H1 (cell line): ENCODE results near the gene PAX4. TPM values are rescaled to one million over a fixed set of nuclear protein-coding genes. Genes with fewer than 3 reads are reported as not detected.
A peak's percentile ranks its signal among the peaks of the same experiment; 100 is the strongest.

Experiments
- CTCF ChIA-PET: fragments of 300-600 bp; sonication (Branson Sonifier 250); formaldehyde crosslinking; loops from one replicate; lab custom pipeline; 2021; ENCODE audit not compliant: partially characterized antibody; lab: Charles Lee
- POLR2A ChIA-PET: fragments of 300-600 bp; sonication (Branson Sonifier 250); formaldehyde crosslinking; loops from one replicate; lab custom pipeline; 2021; ENCODE audit warnings: inconsistent platforms; ENCODE audit not compliant: partially characterized antibody; lab: Charles Lee
- DNase-seq, 2 experiments: peaks; one replicate each; pipeline versions ENCODE4 v3.0.0 to v3.0.0-alpha.2; 2010 to 2022; ENCODE audit warnings: low spot score in 2 of 2, low read depth in 1 of 2, mixed read lengths in 1 of 2
- FAIRE-seq: peaks from 2 replicates; lab custom pipeline; 2011; peaks lifted over from hg19 to GRCh38; lab: Jason Lieb, UNC
- H2AFZ ChIP-seq: 2 replicates; pipeline ENCODE4 v1.8.1; 2012; ENCODE audit warnings: low read length, inconsistent platforms
- H2AK5ac ChIP-seq: 2 replicates; pipeline ENCODE4 v1.6.1; 2013; ENCODE audit warnings: low read depth, low read length
- H2BK120ac ChIP-seq: replicated peaks from 2 replicates; pipeline ENCODE3; 2013; ENCODE audit warnings: low read depth, low read length, inconsistent platforms
- H2BK12ac ChIP-seq: 2 replicates; pipeline ENCODE4 v1.6.1; 2013; ENCODE audit warnings: low read depth, low read length
- H2BK15ac ChIP-seq: 2 replicates; pipeline ENCODE4 v1.6.1; 2013; ENCODE audit warnings: low read length
- H2BK20ac ChIP-seq: 2 replicates; pipeline ENCODE4 v1.6.1; 2013; ENCODE audit warnings: low read length
- H2BK5ac ChIP-seq: 2 replicates; pipeline ENCODE4 v1.6.1; 2013; ENCODE audit warnings: low read depth, low read length
- H3K14ac ChIP-seq: 2 replicates; pipeline ENCODE4 v1.6.1; 2013; ENCODE audit warnings: inconsistent platforms; ENCODE audit not compliant: insufficient read length
- H3K18ac ChIP-seq: 2 replicates; pipeline ENCODE4 v1.6.1; 2013; ENCODE audit warnings: low read length; ENCODE audit errors: extremely low read depth
- H3K23ac ChIP-seq: 2 replicates; pipeline ENCODE4 v1.6.1; 2013; ENCODE audit warnings: inconsistent platforms; ENCODE audit not compliant: insufficient read length
- H3K23me2 ChIP-seq: 2 replicates; pipeline ENCODE4 v1.6.1; 2013; ENCODE audit warnings: low read depth, low read length
- H3K27ac ChIP-seq: 2 replicates; pipeline ENCODE4 v1.6.1; 2011; ENCODE audit warnings: low read depth, low read length, inconsistent platforms
- H3K27me3 ChIP-seq, 4 experiments: replicated peaks in 1 of 4; 1 replicate in 1 of 4; 2 replicates in 3 of 4; pipeline versions ENCODE4 v1.6.1 to v1.8.1; 2011 to 2013; ENCODE audit warnings: low read length in 3 of 4, mild to moderate bottlenecking in 3 of 4, inconsistent platforms in 2 of 4, mixed read lengths in 2 of 4, moderate library complexity in 1 of 4; ENCODE audit not compliant: control insufficient read depth in 3 of 4, insufficient read depth in 3 of 4; ENCODE audit errors: extremely low read depth in 1 of 4
- H3K36me3 ChIP-seq, 4 experiments: 2 replicates each; pipeline versions ENCODE4 v1.6.1 to v1.8.1; 2011 to 2013; ENCODE audit warnings: mild to moderate bottlenecking in 4 of 4, low read length in 3 of 4, moderate library complexity in 2 of 4, control low read depth in 1 of 4, inconsistent platforms in 1 of 4; ENCODE audit not compliant: insufficient read depth in 4 of 4, control insufficient read depth in 2 of 4
- H3K4ac ChIP-seq: replicated peaks from 2 replicates; pipeline ENCODE3; 2013; ENCODE audit warnings: low read length, low read depth, mixed read lengths, inconsistent platforms; ENCODE audit not compliant: insufficient read length
- H3K4me1 ChIP-seq, 4 experiments: replicated peaks in 1 of 4; 1 replicate in 1 of 4; 2 replicates in 3 of 4; pipeline versions ENCODE4 v1.6.1 to v1.8.1; 2011 to 2013; ENCODE audit warnings: low read length in 3 of 4, inconsistent platforms in 2 of 4, mixed read lengths in 1 of 4; ENCODE audit not compliant: insufficient read depth in 4 of 4, control insufficient read depth in 3 of 4
- H3K4me2 ChIP-seq, 2 experiments: 2 replicates each; pipeline versions ENCODE4 v1.6.1 to v1.8.1; 2011 to 2013; ENCODE audit warnings: low read depth in 2 of 2, low read length in 2 of 2, control low read depth in 1 of 2, inconsistent platforms in 1 of 2, mild to moderate bottlenecking in 1 of 2; ENCODE audit not compliant: insufficient read depth in 1 of 2
- H3K4me3 ChIP-seq, 4 experiments: fragments of 200-600, 300-600 bp in 1 of 4; sonication (generic), shearing (Covaris generic), sonication (Bioruptor Twin) in 1 of 4; 2 replicates each; pipeline versions ENCODE4 v1.5.1 to v1.8.1; 2011 to 2016; ENCODE audit warnings: low read length in 4 of 4, low read depth in 3 of 4, control low read depth in 2 of 4, inconsistent platforms in 2 of 4, mild to moderate bottlenecking in 2 of 4, mixed read lengths in 1 of 4, moderate library complexity in 1 of 4; ENCODE audit not compliant: insufficient read depth in 2 of 4; ENCODE audit errors: extremely low read depth in 1 of 4
- H3K56ac ChIP-seq: replicated peaks from 2 replicates; pipeline ENCODE3; 2013; ENCODE audit warnings: low read depth, mild to moderate bottlenecking, mixed read lengths, low read length, inconsistent platforms; ENCODE audit not compliant: insufficient read length
- H3K79me1 ChIP-seq: 2 replicates; pipeline ENCODE4 v1.6.1; 2013; ENCODE audit warnings: low read depth, low read length, control low read depth
- H3K79me2 ChIP-seq, 2 experiments: 2 replicates each; pipeline versions ENCODE4 v1.6.1 to v1.8.1; 2012 to 2013; ENCODE audit warnings: low read length in 2 of 2, mild to moderate bottlenecking in 2 of 2, inconsistent platforms in 1 of 2; ENCODE audit not compliant: insufficient read depth in 2 of 2, control insufficient read depth in 1 of 2
- H3K9ac ChIP-seq, 4 experiments: replicated peaks in 1 of 4; 1 replicate in 1 of 4; 2 replicates in 3 of 4; pipeline versions ENCODE4 v1.6.1 to v1.8.1; 2011 to 2013; ENCODE audit warnings: low read depth in 3 of 4, low read length in 3 of 4, control low read depth in 2 of 4, mild to moderate bottlenecking in 2 of 4, moderate library complexity in 2 of 4, inconsistent platforms in 1 of 4; ENCODE audit errors: extremely low read depth in 1 of 4
- H3K9me3 ChIP-seq, 2 experiments: 2 replicates each; pipeline versions ENCODE4 v1.6.1 to v1.8.1; 2012 to 2013; ENCODE audit warnings: mild to moderate bottlenecking in 2 of 2, moderate library complexity in 2 of 2, control low read depth in 1 of 2, inconsistent platforms in 1 of 2, low read depth in 1 of 2, low read length in 1 of 2, mixed read lengths in 1 of 2; ENCODE audit not compliant: insufficient read depth in 2 of 2
- H4K20me1 ChIP-seq, 2 experiments: replicated peaks in 1 of 2; 2 replicates each; pipeline versions ENCODE3 to v1.8.1; 2011 to 2013; ENCODE audit warnings: inconsistent platforms in 2 of 2, low read length in 2 of 2, mild to moderate bottlenecking in 1 of 2; ENCODE audit not compliant: insufficient read depth in 2 of 2, control insufficient read depth in 1 of 2
- H4K5ac ChIP-seq: 2 replicates; pipeline ENCODE4 v1.6.1; 2013; ENCODE audit warnings: low read length, low read depth, mixed read lengths, inconsistent platforms; ENCODE audit not compliant: insufficient read length
- H4K8ac ChIP-seq: 2 replicates; pipeline ENCODE4 v1.8.0; 2013; ENCODE audit warnings: mild to moderate bottlenecking, moderate library complexity, low read length, inconsistent platforms; ENCODE audit not compliant: insufficient read depth; ENCODE audit errors: extremely low read depth
- H4K91ac ChIP-seq: replicated peaks from 2 replicates; pipeline ENCODE3; 2013; ENCODE audit warnings: low read length, mixed read lengths, inconsistent platforms; ENCODE audit not compliant: insufficient read length
- ATF3 ChIP-seq: IDR thresholded peaks from 2 replicates; pipeline ENCODE4 v1.6.1; 2011; ENCODE audit warnings: low read depth, mild to moderate bottlenecking, low read length; ENCODE audit not compliant: insufficient read depth
- CTBP2 ChIP-seq: IDR thresholded peaks from 2 replicates; pipeline ENCODE4 v1.7.0; 2011; ENCODE audit warnings: borderline replicate concordance, mild to moderate bottlenecking, moderate library complexity, mixed read lengths, low read length; ENCODE audit not compliant: insufficient read depth, insufficient read length
- CTCF ChIP-seq, 3 experiments: IDR thresholded peaks; 1 replicate in 2 of 3; 2 replicates in 1 of 3; pipeline versions ENCODE4 v1.5.1 to v1.6.1; 2011; ENCODE audit warnings: low read length in 3 of 3, mild to moderate bottlenecking in 3 of 3, inconsistent platforms in 2 of 3, low read depth in 1 of 3, moderate library complexity in 1 of 3; ENCODE audit not compliant: insufficient read depth in 1 of 3; ENCODE audit errors: control extremely low read depth in 1 of 3
- MAFK ChIP-seq: IDR thresholded peaks from 2 replicates; pipeline ENCODE4 v1.6.1; 2012; ENCODE audit warnings: low read depth, mild to moderate bottlenecking, improper control_type of control experiment, low read length
- SAP30 ChIP-seq: fragments of 300-600 bp; sonication (generic); IDR thresholded peaks from 2 replicates; pipeline ENCODE4 v1.7.1; 2012; ENCODE audit warnings: low read length, moderate library complexity, mild to moderate bottlenecking, inconsistent platforms; ENCODE audit not compliant: insufficient read depth, insufficient replicate concordance
- WGBS, 2 experiments: shearing (Covaris generic) in 1 of 2; methylation state at CpG; one replicate each; pipeline versions ENCODE4 v1.1.6 to v1.1.7; 2013 to 2015; ENCODE audit warnings: low lambda C conversion rate in 2 of 2, mixed read lengths in 2 of 2, inconsistent platforms in 1 of 2, low coverage in 1 of 2, missing lambda C conversion rate in 1 of 2; ENCODE audit not compliant: insufficient replicate concordance in 2 of 2, insufficient coverage in 1 of 2, insufficient read length in 1 of 2; ENCODE audit errors: extremely low coverage in 1 of 2, missing lambda C conversion rate in 1 of 2; 5-methylcytosine and 5-hydroxymethylcytosine counted together
- polyA plus RNA-seq, 7 experiments: library from polyadenylated mRNA; depleted of rRNA in 3 of 7; stranded (reverse) in 5 of 7; unstranded in 2 of 7; fragments of >200 nt in 5 of 7; fragments of 200-250 nt in 2 of 7; gene quantifications; 1 replicate in 5 of 7; 2 replicates in 1 of 7; 4 replicates in 1 of 7; pipeline versions ENCODE4 v1.2.1 to v1.2.3, GENCODE V29; 2011 to 2013; ENCODE audit warnings: missing spikeins in 2 of 7, mixed read lengths in 2 of 7
- total RNA-seq: library from RNA; stranded (reverse); fragmentation: NEBNext Ultra II Directional; extraction: Animal tissue kit (Norgen Biotek cat#: 25700); gene quantifications from 2 replicates; pipeline ENCODE4 v1.2.1, GENCODE V29; 2021

The PAX4 gene
- total and polyA plus RNA-seq, 2 of the 8 experiments (the other 6 are each of a cell fraction or from before 2014, with no cell fraction given) = 0.20 TPM; not detected in 1

GRCh38 chr7:127587663-127588018, 30.3 kb downstream of the PAX4 start:
- peaks cover 10% of the 10 kb centered on the region for H3K23me2 ChIP-seq
- ChIA-PET CTCF (interaction anchor here (0.6 to 8.1 kb wide), 8 partner anchors 9 to 140 kb away, joined by 3 to 55 read pairs (median 4); no protein-coding TSS in a partner anchor), POLR2A (interaction anchor here (0.9 to 1.9 kb wide), 3 partner anchors 33 to 239 kb away, joined by 3 to 7 read pairs (median 5); no protein-coding TSS in a partner anchor)
- H2AK5ac ChIP-seq = no peak overlapping the region
- no peak overlapping the region; the same call in 1 of the 2 replicates for H2BK15ac ChIP-seq
- H3K14ac ChIP-seq = no peak overlapping the region
- DNase-seq (no peak), FAIRE-seq (no peak)
- peaks cover 5 to 23% (median 22%) of the 10 kb centered on the region in 4 experiments for H3K27me3 ChIP-seq
- H2BK12ac ChIP-seq = peak overlapping the region; percentile 68; the same call in 1 of the 2 replicates
- peaks cover 0 to 17% of the 10 kb centered on the region in 2 experiments; a peak in 1 of 4 replicates for H3K79me2 ChIP-seq
- H3K23ac ChIP-seq = no peak overlapping the region
- peak overlapping the region; percentile 90 to 95 for H3K4me2 ChIP-seq
- peak overlapping the region; percentile 15 for H4K91ac ChIP-seq
- 0 out of 2 replicates have a peak overlapping the region, but pooled peaks have one; percentile 43 for H4K8ac ChIP-seq
- peaks cover 6 to 18% (median 8%) of the 10 kb centered on the region in 4 experiments for H3K4me1 ChIP-seq
- H3K56ac ChIP-seq = no peak overlapping the region
- peak overlapping the region in 3 of 4 experiments; percentile 48 to 75 (median 59); a peak in 6 of 7 replicates for H3K9ac ChIP-seq
- peaks cover 4 to 14% of the 10 kb centered on the region in 2 experiments for H4K20me1 ChIP-seq
- 33% methylated on average over 20 of the region's 20 CpGs; no CpG with 5 or more reads in 1 of the 2 experiments for WGBS, 2 experiments
- no peak overlapping the region for H2BK5ac ChIP-seq
- H2BK20ac ChIP-seq = no peak overlapping the region
- no peak overlapping the region for H3K27ac ChIP-seq
- H2BK120ac ChIP-seq = no peak overlapping the region
- no peaks in the 10 kb centered on the region for H3K9me3 ChIP-seq
- peaks cover 8% of the 10 kb centered on the region; the same call in 1 of the 2 replicates for H3K79me1 ChIP-seq
- no peak for TF ChIP-seq CTBP2
- no peak for TF ChIP-seq ATF3
- TF ChIP-seq SAP30 = no peak
- no peak for TF ChIP-seq MAFK
- no peak for TF ChIP-seq CTCF (IDR thresholded peaks at IDR 0.05; ENCODE audit: control extremely low read depth in 1 of 3, insufficient read depth in 1 of 3, low read depth in 1 of 3, low read length in 3 of 3)
- H3K4me3 ChIP-seq = peak overlapping the region; percentile 65 to 89 (median 76)
- H3K18ac ChIP-seq = 0 out of 2 replicates have a peak overlapping the region, but pooled peaks have one; percentile 44
- H4K5ac ChIP-seq = peak overlapping the region; percentile 43
- H3K4ac ChIP-seq = no peak overlapping the region
- H2AFZ ChIP-seq = peak overlapping the region; percentile 92
- H3K36me3 ChIP-seq = peaks cover 5 to 18% (median 15%) of the 10 kb centered on the region in 4 experiments
